ENCODE data around the gene GRAPL.
"Not testable (repeated sequence)": the region's sequence is repeated elsewhere in the genome, so short reads cannot be mapped to it uniquely, and the experiment has no call there.

The GRAPL gene

DNA sequence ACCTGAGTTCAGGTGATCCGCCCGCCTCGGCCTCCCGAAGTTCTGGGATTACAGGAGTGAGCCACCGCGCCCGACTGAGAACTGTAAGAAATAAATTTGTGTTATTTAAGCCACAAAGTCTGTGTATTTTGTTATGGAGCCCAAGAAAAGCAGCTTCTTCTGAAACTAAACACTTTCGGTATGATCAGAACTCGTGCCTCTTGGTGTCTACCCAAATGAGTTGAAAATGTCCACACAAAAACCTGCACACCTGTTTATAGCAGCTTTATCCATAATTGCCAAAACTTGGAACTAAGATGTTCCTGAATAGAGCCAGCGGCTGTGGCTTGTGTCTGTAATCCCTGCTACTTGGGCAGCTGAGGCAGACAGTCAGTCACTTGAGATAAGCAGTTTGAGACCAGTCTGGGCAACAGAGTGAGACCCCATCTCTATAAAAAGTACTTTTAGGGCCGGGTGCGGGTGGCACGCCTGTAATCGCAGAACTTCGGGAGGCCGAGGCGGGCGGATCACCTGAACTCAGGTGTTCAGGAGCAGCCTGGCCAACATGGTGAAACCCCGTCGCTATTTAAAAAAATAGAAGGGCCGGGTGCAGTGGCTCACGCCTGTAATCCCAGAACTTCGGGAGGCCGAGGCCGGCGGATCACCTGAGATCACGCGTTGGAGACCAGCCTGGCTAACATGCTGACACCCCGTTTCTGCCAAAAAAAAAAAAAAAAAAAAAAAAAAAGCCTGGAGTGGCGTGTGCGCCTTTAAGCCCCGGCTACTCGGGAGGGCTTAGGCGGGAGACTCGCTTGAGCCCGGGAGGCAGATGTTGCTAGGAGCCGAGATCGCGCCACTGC, 61.7 kb downstream of the GRAPL start:
- DNase-seq (ENCODE audit: low read depth in 2 of 2), result not testable (repeated sequence)

GRCh38 chr17:19189781-19190405, 62.5 kb downstream of the GRAPL start:
- not testable (repeated sequence) for DNase-seq (ENCODE audit: low read depth in 2 of 2)

GRCh38 chr17:19196382-19197204, 69.2 kb downstream of the GRAPL start:
- peak in 1 of 2 donors; percentile 2 for DNase-seq (ENCODE audit: low read depth in 2 of 2)

GRCh38 chr17:19202448-19202847, 75.1 kb downstream of the GRAPL start:
- not testable (repeated sequence) for DNase-seq (ENCODE audit: low read depth in 2 of 2)

DNA sequence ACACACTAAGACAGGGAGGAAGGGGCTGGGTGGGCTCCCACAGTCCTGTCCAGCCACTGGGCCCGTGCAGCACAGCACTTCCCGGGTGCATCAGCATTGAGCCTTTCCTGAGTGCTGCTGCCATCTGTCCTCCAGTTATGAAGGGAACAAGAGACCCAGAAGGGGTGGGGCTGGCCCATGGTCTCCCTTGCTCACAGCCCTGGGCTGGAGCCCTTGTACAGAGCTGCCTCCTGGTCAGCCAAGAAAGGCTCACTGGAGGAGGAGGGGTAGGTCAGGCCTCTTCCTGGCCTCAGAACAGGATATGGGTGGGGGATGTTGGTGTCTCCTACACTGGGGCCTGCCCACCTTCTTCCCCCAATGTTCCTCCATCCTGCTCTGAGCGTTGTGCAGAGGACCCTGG, 76.0 kb downstream of the GRAPL start:
- not testable (repeated sequence) for DNase-seq (ENCODE audit: low read depth in 2 of 2)
